Neural cell (in vitro differentiated cells): ENCODE results near the gene PDYN. TPM values are rescaled to one million over a fixed set of nuclear protein-coding genes. Genes with fewer than 3 reads are reported as not detected.

Experiments used
- H2AFZ ChIP-seq: fragments of 200-600, 300-800 bp; sonication (generic), shearing (Covaris generic); 2 replicates; pipeline ENCODE4 v1.6.0; 2014; ENCODE audit warnings: low read depth, mild to moderate bottlenecking, antibody characterized with exemption, low read length, moderate library complexity
- H3F3A ChIP-seq: fragments of 200-600 bp; shearing (Covaris generic); 2 replicates; pipeline ENCODE4 v1.6.1; 2016; ENCODE audit warnings: mild to moderate bottlenecking, moderate library complexity, mixed read lengths, antibody characterized with exemption, low read length; ENCODE audit not compliant: insufficient read depth, poor library complexity, severe bottlenecking
- H3K27ac ChIP-seq: fragments of 200-600, 300-800 bp; sonication (generic), shearing (Covaris generic); 2 replicates; pipeline ENCODE4 v1.5.1; 2014; ENCODE audit warnings: mild to moderate bottlenecking, low read length, moderate library complexity
- H3K27me3 ChIP-seq: fragments of 300-800, 200-600 bp; sonication (generic), shearing (Covaris generic); 2 replicates; pipeline ENCODE4 v1.6.0; 2014; ENCODE audit warnings: mild to moderate bottlenecking, low read depth, low read length, moderate library complexity; ENCODE audit not compliant: insufficient read depth
- H3K36me3 ChIP-seq: fragments of 300-800, 200-600 bp; sonication (generic), shearing (Covaris generic); 2 replicates; pipeline ENCODE4 v1.5.1; 2014; ENCODE audit warnings: mild to moderate bottlenecking, antibody characterized with exemption, low read length, moderate library complexity; ENCODE audit not compliant: insufficient read depth
- H3K4me2 ChIP-seq: fragments of 300-800, 200-600 bp; sonication (generic), shearing (Covaris generic); 2 replicates; pipeline ENCODE4 v1.6.0; 2014; ENCODE audit warnings: mild to moderate bottlenecking, low read length
- H3K4me3 ChIP-seq: fragments of 300-800, 200-600 bp; sonication (generic), shearing (Covaris generic); 2 replicates; pipeline ENCODE4 v1.5.1; 2014; ENCODE audit warnings: mild to moderate bottlenecking, low read length, moderate library complexity
- H3K79me2 ChIP-seq: fragments of 200-600 bp; shearing (Covaris generic); replicated peaks from 2 replicates; pipeline ENCODE4 v1.6.0; 2014; ENCODE audit warnings: mild to moderate bottlenecking, low read length, moderate library complexity; ENCODE audit not compliant: insufficient read depth
- H3K9ac ChIP-seq: fragments of 300-800, 200-600 bp; sonication (generic), shearing (Covaris generic); 2 replicates; pipeline ENCODE4 v1.6.1; 2016; ENCODE audit warnings: mild to moderate bottlenecking, low read length, mixed read lengths
- H3K9me2 ChIP-seq: fragments of 200-600 bp; shearing (Covaris generic); 2 replicates; pipeline ENCODE4 v1.6.1; 2016; ENCODE audit warnings: mild to moderate bottlenecking, low read length, mixed read lengths; ENCODE audit not compliant: insufficient read depth
- H3K9me3 ChIP-seq: fragments of 200-600, 300-800 bp; sonication (generic), shearing (Covaris generic); 2 replicates; pipeline ENCODE4 v1.6.1; 2016; ENCODE audit warnings: mild to moderate bottlenecking, mixed run types, low read length, moderate library complexity, mixed read lengths
- H4K20me1 ChIP-seq: fragments of 200-600 bp; shearing (Covaris generic); 2 replicates; pipeline ENCODE4 v1.6.1; 2016; ENCODE audit warnings: mild to moderate bottlenecking, mixed run types; ENCODE audit not compliant: insufficient read depth
- EP300 ChIP-seq: fragments of 450-650 bp; conservative IDR thresholded peaks from 2 replicates; pipeline ENCODE4 v1.6.1; 2014; ENCODE audit warnings: antibody characterized with exemption, mild to moderate bottlenecking, moderate library complexity; ENCODE audit not compliant: poor library complexity, severe bottlenecking
- EZH2 ChIP-seq: fragments of 200-600, 300-800 bp; shearing (Covaris generic), sonication (generic); IDR thresholded peaks from 2 replicates; pipeline ENCODE4 v1.6.1; 2014; ENCODE audit warnings: antibody characterized with exemption, low read length, borderline replicate concordance, mild to moderate bottlenecking; ENCODE audit not compliant: insufficient read depth, poor library complexity, severe bottlenecking
- MXI1 ChIP-seq: fragments of 450-650 bp; conservative IDR thresholded peaks from 2 replicates; pipeline ENCODE4 v1.6.1; 2014; ENCODE audit warnings: antibody characterized with exemption, mild to moderate bottlenecking; ENCODE audit not compliant: poor library complexity, severe bottlenecking
- POLR2AphosphoS5 ChIP-seq: IDR thresholded peaks from 2 replicates; pipeline ENCODE4 v1.6.1; 2012
- RAD21 ChIP-seq: fragments of 450-650 bp; conservative IDR thresholded peaks from 2 replicates; pipeline ENCODE4 v1.6.1; 2014; ENCODE audit warnings: antibody characterized with exemption, mild to moderate bottlenecking, moderate library complexity
- REST ChIP-seq: IDR thresholded peaks from 2 replicates; pipeline ENCODE4 v1.6.1; 2012; ENCODE audit warnings: borderline replicate concordance
- SMC3 ChIP-seq: fragments of 450-650 bp; conservative IDR thresholded peaks from 2 replicates; pipeline ENCODE4 v1.6.1; 2014; ENCODE audit warnings: antibody characterized with exemption, mild to moderate bottlenecking, moderate library complexity; ENCODE audit not compliant: poor library complexity
- TAF1 ChIP-seq: IDR thresholded peaks from 2 replicates; pipeline ENCODE4 v1.6.1; 2012; ENCODE audit warnings: low read depth
- polyA plus RNA-seq: library from polyadenylated mRNA; depleted of rRNA; stranded (reverse); fragments of >200 nt; gene quantifications from 2 replicates; pipeline ENCODE4 v1.2.3, GENCODE V29; 2014
- TF ChIP-seq, protein P1 (sequence below): fragments of 450-650 bp; IDR thresholded peaks from 2 replicates; pipeline ENCODE4 v1.5.1; 2014; ENCODE audit warnings: antibody characterized with exemption, mild to moderate bottlenecking, moderate library complexity; ENCODE audit not compliant: poor library complexity, severe bottlenecking

The PDYN gene
- polyA plus RNA-seq, 1 donor from 2014 or later = 17.3 TPM

DNA sequence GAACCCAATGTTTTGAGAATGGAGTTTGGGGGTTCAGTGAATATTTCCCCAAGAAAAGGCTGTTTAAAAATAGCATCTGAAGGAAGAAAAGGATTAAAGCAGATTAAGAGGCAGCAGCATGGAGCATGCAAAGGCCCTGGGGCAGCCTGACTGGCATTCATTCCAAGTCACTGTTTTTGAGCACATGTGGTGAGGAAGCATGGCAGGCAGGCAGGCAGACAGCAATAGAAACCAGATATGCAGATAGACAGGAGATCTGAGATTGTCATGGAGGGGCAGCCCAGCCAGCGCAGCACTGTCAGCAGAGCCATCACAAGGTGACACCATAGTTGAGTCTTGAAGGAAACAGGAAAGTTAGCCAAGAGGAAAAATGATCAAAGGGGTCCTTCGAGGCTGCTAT, 60.9 kb downstream of the PDYN start:
- Histone ChIP-seq H3K27ac (no peak overlapping the region), H3K27me3 (no peaks in the 10 kb centered on the region), H3K9me2 (no peaks in the 10 kb centered on the region), H3K4me3 (no peak overlapping the region), H4K20me1 (no peaks in the 10 kb centered on the region), H3K9me3 (no peaks in the 10 kb centered on the region), H3K79me2 (no peaks in the 10 kb centered on the region), H3K36me3 (no peaks in the 10 kb centered on the region), H2AFZ (no peak overlapping the region), H3K4me2 (no peak overlapping the region), H3F3A (no peaks in the 10 kb centered on the region), H3K9ac (no peak overlapping the region)
- no peak for TF ChIP-seq POLR2AphosphoS5
- no peak for TF ChIP-seq MXI1
- no peak for TF ChIP-seq SMC3
- TF ChIP-seq, protein P1, sequence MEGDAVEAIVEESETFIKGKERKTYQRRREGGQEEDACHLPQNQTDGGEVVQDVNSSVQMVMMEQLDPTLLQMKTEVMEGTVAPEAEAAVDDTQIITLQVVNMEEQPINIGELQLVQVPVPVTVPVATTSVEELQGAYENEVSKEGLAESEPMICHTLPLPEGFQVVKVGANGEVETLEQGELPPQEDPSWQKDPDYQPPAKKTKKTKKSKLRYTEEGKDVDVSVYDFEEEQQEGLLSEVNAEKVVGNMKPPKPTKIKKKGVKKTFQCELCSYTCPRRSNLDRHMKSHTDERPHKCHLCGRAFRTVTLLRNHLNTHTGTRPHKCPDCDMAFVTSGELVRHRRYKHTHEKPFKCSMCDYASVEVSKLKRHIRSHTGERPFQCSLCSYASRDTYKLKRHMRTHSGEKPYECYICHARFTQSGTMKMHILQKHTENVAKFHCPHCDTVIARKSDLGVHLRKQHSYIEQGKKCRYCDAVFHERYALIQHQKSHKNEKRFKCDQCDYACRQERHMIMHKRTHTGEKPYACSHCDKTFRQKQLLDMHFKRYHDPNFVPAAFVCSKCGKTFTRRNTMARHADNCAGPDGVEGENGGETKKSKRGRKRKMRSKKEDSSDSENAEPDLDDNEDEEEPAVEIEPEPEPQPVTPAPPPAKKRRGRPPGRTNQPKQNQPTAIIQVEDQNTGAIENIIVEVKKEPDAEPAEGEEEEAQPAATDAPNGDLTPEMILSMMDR = no peak
- no peak for TF ChIP-seq TAF1
- TF ChIP-seq RAD21 = no peak
- TF ChIP-seq REST = no peak
- TF ChIP-seq EZH2 = no peak
- TF ChIP-seq EP300 = no peak

- H3K4me2 ChIP-seq = no peak overlapping the region
- no peak overlapping the region for H3K9ac ChIP-seq
- TF ChIP-seq, protein P1 = no peak
- TF ChIP-seq EP300 = no peak
- no peak overlapping the region for H2AFZ ChIP-seq
- no peak overlapping the region for H3K27ac ChIP-seq
- no peaks in the 10 kb centered on the region for H3F3A ChIP-seq
- no peak overlapping the region for H3K4me3 ChIP-seq
- no peaks in the 10 kb centered on the region for H4K20me1 ChIP-seq
- H3K79me2 ChIP-seq = no peaks in the 10 kb centered on the region
- no peaks in the 10 kb centered on the region for H3K27me3 ChIP-seq
- H3K36me3 ChIP-seq = no peaks in the 10 kb centered on the region
- no peaks in the 10 kb centered on the region for H3K9me3 ChIP-seq
- no peaks in the 10 kb centered on the region for H3K9me2 ChIP-seq
These were observed 62.0 kb downstream of the PDYN start for GRCh38 chr20:1931830-1932229.
